Caco-2 (cell line): Measurements from ENCODE around the gene RIN3. TPM values are rescaled to one million over a fixed set of nuclear protein-coding genes. Genes with fewer than 3 reads are reported as not detected.

Experiments used
- BruUV-seq: library from RNA; stranded (reverse); fragments of 400-500 nt; replicated peaks from 2 replicates; lab custom pipeline; 2021; lab: Mats Ljungman, UMichigan
- CTCF ChIA-PET: fragments of 300-600 bp; sonication (Branson Sonifier 250); formaldehyde crosslinking; loops from one replicate; lab custom pipeline; 2022; ENCODE audit warnings: antibody characterized with exemption; lab: Charles Lee
- POLR2A ChIA-PET: fragments of 300-600 bp; sonication (Branson Sonifier 250); formaldehyde crosslinking; loops from one replicate; lab custom pipeline; 2022; ENCODE audit warnings: antibody characterized with exemption; lab: Charles Lee
- DNase-seq, 2 experiments: peaks; one replicate each; pipeline versions ENCODE4 v3.0.0 to v3.0.0-alpha.2; 2020 to 2022
- H3K27me3 ChIP-seq: replicated peaks from 2 replicates; pipeline ENCODE4 v1.6.0; 2011; ENCODE audit warnings: low read length; ENCODE audit not compliant: control insufficient read depth, insufficient read depth
- H3K36me3 ChIP-seq: 2 replicates; pipeline ENCODE4 v1.5.1; 2011; ENCODE audit warnings: low read length; ENCODE audit not compliant: control insufficient read depth, insufficient read depth
- H3K4me1 ChIP-seq: fragments of 250-450 bp; sonication (Bioruptor Pico); 2 replicates; pipeline ENCODE4 v1.5.1; 2020; ENCODE audit warnings: mild to moderate bottlenecking
- H3K4me3 ChIP-seq: 2 replicates; pipeline ENCODE4 v1.5.1; 2011; ENCODE audit warnings: low read depth, mild to moderate bottlenecking, control low read depth, low read length
- H3K9me3 ChIP-seq: fragments of 250-450 bp; sonication (Bioruptor Pico); 2 replicates; pipeline ENCODE4 v1.5.1; 2020; ENCODE audit warnings: mild to moderate bottlenecking, moderate library complexity
- H3K27ac Mint-ChIP-seq: one replicate; pipeline ENCODE4 v1.8.0; 2022; ENCODE audit warnings: mixed read lengths; ENCODE audit not compliant: unreplicated experiment
- H3K27me3 Mint-ChIP-seq: one replicate; pipeline ENCODE4 v1.8.0; 2022; ENCODE audit warnings: mixed read lengths; ENCODE audit not compliant: insufficient read depth, unreplicated experiment
- H3K36me3 Mint-ChIP-seq: one replicate; pipeline ENCODE4 v1.8.0; 2022; ENCODE audit warnings: mild to moderate bottlenecking, mixed read lengths; ENCODE audit not compliant: insufficient read depth, unreplicated experiment
- H3K4me1 Mint-ChIP-seq: one replicate; pipeline ENCODE4 v1.8.0; 2022; ENCODE audit warnings: low read depth, mixed read lengths; ENCODE audit not compliant: unreplicated experiment
- H3K4me3 Mint-ChIP-seq: one replicate; pipeline ENCODE4 v1.8.0; 2022; ENCODE audit warnings: mild to moderate bottlenecking, moderate library complexity, mixed read lengths; ENCODE audit not compliant: unreplicated experiment
- H3K9me3 Mint-ChIP-seq: one replicate; pipeline ENCODE4 v1.8.0; 2022; ENCODE audit warnings: mixed read lengths; ENCODE audit not compliant: unreplicated experiment
- intact Hi-C: fragments of 100-400 bp; cut with micrococcal nuclease; formaldehyde crosslinking; loops from one replicate; pipeline ENCODE4 v1.10.0; 2022; ENCODE audit not compliant: unreplicated experiment
- total RNA-seq: library from RNA; stranded (reverse); gene quantifications from 2 replicates; pipeline ENCODE4 v1.2.3, GENCODE V29; 2022
- TF ChIP-seq, protein P1 (sequence below), 2 experiments: fragments of 200-600 bp in 1 of 2; IDR thresholded peaks; 1 replicate in 1 of 2; 2 replicates in 1 of 2; pipeline versions ENCODE4 v1.5.1 to v1.8.0; 2011 to 2022; ENCODE audit warnings: antibody characterized with exemption in 1 of 2, control low read depth in 1 of 2, inconsistent platforms in 1 of 2, low read depth in 1 of 2, low read length in 1 of 2, mild to moderate bottlenecking in 1 of 2, moderate library complexity in 1 of 2; ENCODE audit not compliant: insufficient read depth in 1 of 2, severe bottlenecking in 1 of 2, unreplicated experiment in 1 of 2

RIN3 gene
- total RNA-seq, 1 experiment from 2014 or later, result 20.7 TPM

DNA sequence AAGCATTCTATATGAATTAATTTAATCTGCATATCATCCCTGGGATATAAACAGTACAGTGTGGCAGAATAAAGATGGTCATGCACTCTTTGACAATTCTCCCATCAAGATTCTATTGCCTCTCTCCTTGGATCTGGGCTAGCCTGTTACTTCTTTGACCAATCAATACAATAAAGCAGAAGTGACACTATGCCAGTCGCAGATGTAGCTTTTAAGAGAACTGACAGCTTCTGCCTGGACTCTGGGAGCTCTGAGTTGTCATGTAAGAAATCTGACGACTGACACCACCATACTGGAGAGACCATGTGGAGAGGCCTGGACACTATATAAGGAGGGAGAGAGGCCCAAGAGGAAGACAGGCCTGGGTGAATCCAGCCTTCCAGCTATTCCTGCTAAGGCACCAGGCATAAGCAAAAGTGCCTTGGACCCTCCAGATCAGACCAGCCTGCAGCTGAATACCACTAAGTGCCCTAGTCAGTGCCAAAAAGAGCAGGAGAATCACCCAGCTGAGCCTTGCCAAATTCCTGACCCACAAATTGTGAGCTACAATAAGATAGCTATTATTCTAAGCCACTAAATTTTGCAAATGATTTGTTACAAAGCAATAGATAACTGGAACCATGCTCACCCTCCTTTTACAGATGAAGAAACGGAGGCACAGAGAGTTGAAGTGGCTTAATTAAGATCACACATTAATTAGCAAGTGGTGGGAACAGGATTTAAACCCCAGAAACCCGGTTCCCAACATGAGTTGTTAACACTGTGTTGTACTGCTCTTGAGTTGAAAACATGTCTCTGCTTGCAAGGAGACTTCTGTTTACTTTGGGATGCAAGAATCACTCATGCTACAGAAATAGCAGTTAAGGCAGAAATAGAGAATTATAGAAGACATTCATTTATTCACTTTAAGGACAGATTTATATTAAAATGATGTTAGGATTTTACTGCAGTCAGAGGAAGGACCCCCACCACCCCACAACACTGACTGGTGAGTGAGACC, 84.6 kb downstream of the RIN3 start:
- no peak overlapping the region for H3K4me3 ChIP-seq
- H3K9me3 Mint-ChIP-seq, result peaks cover 6% of the 10 kb centered on the region
- H3K27ac Mint-ChIP-seq, result no peak overlapping the region

GRCh38 chr14:92599811-92600210, 86.2 kb downstream of the RIN3 start:
- POLR2A ChIA-PET, result no interaction called here
- Mint-ChIP-seq H3K36me3 (peaks cover 12% of the 10 kb centered on the region), H3K4me3 (no peak overlapping the region), H3K9me3 (peaks cover 6% of the 10 kb centered on the region), H3K27me3 (no peaks in the 10 kb centered on the region), H3K4me1 (peaks cover 4% of the 10 kb centered on the region), H3K27ac (no peak overlapping the region)
- BruUV-seq, result no TSS peak
- Histone ChIP-seq H3K9me3 (no peaks in the 10 kb centered on the region; the same call in 1 of the 2 replicates), H3K4me1 (no peaks in the 10 kb centered on the region), H3K4me3 (no peak overlapping the region), H3K36me3 (no peaks in the 10 kb centered on the region; the same call in 1 of the 2 replicates), H3K27me3 (no peaks in the 10 kb centered on the region)
- TF ChIP-seq, protein P1, sequence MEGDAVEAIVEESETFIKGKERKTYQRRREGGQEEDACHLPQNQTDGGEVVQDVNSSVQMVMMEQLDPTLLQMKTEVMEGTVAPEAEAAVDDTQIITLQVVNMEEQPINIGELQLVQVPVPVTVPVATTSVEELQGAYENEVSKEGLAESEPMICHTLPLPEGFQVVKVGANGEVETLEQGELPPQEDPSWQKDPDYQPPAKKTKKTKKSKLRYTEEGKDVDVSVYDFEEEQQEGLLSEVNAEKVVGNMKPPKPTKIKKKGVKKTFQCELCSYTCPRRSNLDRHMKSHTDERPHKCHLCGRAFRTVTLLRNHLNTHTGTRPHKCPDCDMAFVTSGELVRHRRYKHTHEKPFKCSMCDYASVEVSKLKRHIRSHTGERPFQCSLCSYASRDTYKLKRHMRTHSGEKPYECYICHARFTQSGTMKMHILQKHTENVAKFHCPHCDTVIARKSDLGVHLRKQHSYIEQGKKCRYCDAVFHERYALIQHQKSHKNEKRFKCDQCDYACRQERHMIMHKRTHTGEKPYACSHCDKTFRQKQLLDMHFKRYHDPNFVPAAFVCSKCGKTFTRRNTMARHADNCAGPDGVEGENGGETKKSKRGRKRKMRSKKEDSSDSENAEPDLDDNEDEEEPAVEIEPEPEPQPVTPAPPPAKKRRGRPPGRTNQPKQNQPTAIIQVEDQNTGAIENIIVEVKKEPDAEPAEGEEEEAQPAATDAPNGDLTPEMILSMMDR (IDR thresholded peaks at IDR 0.05; ENCODE audit: insufficient read depth in 1 of 2, low read depth in 1 of 2, low read length in 1 of 2, severe bottlenecking in 1 of 2, unreplicated experiment in 1 of 2), result no peak
- no peak for DNase-seq
- intact Hi-C loops, result no loop called here
- CTCF ChIA-PET, result interaction anchor here (1.0 kb wide), 1 partner anchor 11 kb away, joined by 3 read pairs; no protein-coding TSS in a partner anchor

More for the DNA sequence above, 84.6 kb downstream of the RIN3 start:
- Histone ChIP-seq H3K36me3 (no peaks in the 10 kb centered on the region; the same call in 1 of the 2 replicates), H3K4me1 (no peaks in the 10 kb centered on the region), H3K9me3 (no peaks in the 10 kb centered on the region; the same call in 1 of the 2 replicates), H3K27me3 (no peaks in the 10 kb centered on the region)
- TF ChIP-seq, protein P1 (IDR thresholded peaks at IDR 0.05; ENCODE audit: insufficient read depth in 1 of 2, low read depth in 1 of 2, low read length in 1 of 2, severe bottlenecking in 1 of 2, unreplicated experiment in 1 of 2), result no peak
- H3K36me3 Mint-ChIP-seq, result peaks cover 12% of the 10 kb centered on the region
- peaks cover 4% of the 10 kb centered on the region for H3K4me1 Mint-ChIP-seq
- no TSS peak for BruUV-seq
- no peak overlapping the region for H3K4me3 Mint-ChIP-seq
- POLR2A ChIA-PET, result no interaction called here
- CTCF ChIA-PET, result no interaction called here
- H3K27me3 Mint-ChIP-seq, result no peaks in the 10 kb centered on the region
- intact Hi-C loops, result no loop called here
- DNase-seq, result no peak

GRCh38 chr14:92600318-92601053, 86.9 kb downstream of the RIN3 start:
- H3K4me1 ChIP-seq, result no peaks in the 10 kb centered on the region
- H3K9me3 ChIP-seq, result no peaks in the 10 kb centered on the region; the same call in 1 of the 2 replicates
- no TSS peak for BruUV-seq
- no peaks in the 10 kb centered on the region for H3K27me3 Mint-ChIP-seq
- POLR2A ChIA-PET, result no interaction called here
- peaks cover 13% of the 10 kb centered on the region for H3K36me3 Mint-ChIP-seq
- TF ChIP-seq, protein P1 (IDR thresholded peaks at IDR 0.05; ENCODE audit: insufficient read depth in 1 of 2, low read depth in 1 of 2, low read length in 1 of 2, severe bottlenecking in 1 of 2, unreplicated experiment in 1 of 2), result no peak
- no peak overlapping the region for H3K4me3 Mint-ChIP-seq
- peaks cover 4% of the 10 kb centered on the region for H3K4me1 Mint-ChIP-seq
- peaks cover 6% of the 10 kb centered on the region for H3K9me3 Mint-ChIP-seq
- intact Hi-C loops, result no loop called here
- CTCF ChIA-PET, result interaction anchor here (1.0 kb wide), 1 partner anchor 11 kb away, joined by 3 read pairs; no protein-coding TSS in a partner anchor
- no peak overlapping the region for H3K27ac Mint-ChIP-seq
- no peak for DNase-seq
- no peaks in the 10 kb centered on the region; the same call in 1 of the 2 replicates for H3K36me3 ChIP-seq
- H3K4me3 ChIP-seq, result no peak overlapping the region
- H3K27me3 ChIP-seq, result no peaks in the 10 kb centered on the region
